Activated naive CD8-positive, alpha-beta T cell treated with anti-CD3 and anti-CD28 coated beads, Interleukin-2, amount 50 U/mL, for 16 hours (primary cell): Measurements from ENCODE around the gene HTRA1.

Experiments
- DNase-seq: peaks from one replicate; pipeline ENCODE4 v3.0.0-alpha.2; 2020; ENCODE audit warnings: low read depth, low spot score

The HTRA1 gene

GRCh38 chr10:122494173-122494820 lies 32.9 kb downstream of the HTRA1 start:
- no peak for DNase-seq

DNA sequence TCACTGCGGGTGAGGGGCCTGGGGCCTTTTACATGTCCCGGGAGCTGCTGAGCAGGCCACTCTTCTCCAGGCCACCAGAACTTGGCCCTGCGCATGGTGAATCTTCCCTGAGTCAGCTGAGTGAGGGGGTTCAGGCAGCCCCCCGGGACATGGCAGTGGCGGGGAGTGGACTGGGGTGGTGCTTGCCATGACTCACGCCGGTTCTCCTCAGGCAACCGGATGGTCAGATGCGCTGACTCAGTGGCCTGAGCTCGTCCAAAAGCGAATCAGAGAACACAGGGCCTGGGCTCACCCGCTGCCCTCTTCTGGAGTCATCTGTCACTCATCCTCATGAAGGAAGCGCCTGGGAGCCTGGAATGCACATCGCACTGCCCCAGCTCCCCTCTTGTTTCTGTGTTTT lies 33.5 kb downstream of the HTRA1 start:
- no peak for DNase-seq

DNA sequence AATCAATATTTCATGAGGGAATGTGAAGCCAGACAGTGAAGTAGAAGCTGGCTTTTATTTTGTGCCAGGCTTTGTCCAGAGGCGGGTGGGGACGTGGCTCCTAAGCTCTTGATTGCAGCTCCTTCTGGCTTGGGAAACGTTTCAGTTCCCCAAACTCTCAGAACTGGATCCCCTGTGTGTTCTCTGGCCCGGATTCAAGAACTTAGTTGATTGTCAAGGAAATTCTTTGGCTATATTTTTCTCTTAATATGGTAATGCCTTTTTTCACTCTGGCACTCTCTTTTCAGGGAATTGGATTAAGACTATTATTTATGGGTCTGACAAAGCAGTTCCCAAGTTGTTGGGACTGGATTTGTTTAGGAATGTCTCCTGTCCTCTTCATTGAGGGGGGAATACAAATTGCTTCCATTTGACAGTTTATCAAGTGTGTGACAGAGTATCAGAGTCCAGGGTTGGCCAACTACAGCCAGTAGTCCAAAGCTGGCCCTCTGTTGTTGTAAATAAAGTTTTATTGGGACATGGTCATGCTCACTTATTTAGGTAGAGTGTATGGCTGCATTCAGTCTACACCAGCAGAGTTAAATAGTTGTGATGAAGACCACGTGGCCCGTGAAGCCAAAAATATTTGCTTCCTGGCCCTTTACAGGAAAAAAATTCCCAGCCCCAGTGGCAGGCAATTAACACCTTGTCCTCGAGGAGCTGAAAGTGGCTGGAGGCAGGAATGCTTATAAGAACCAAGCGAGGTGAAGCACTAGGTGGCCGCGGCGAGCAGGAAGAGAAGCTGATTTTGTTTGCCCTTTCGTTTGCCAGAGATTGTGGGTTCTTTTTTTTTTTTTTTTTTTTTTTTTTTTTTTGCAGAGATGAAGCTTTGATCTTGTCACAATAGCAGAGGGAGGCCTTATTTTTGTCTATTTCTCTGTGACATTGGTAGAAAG lies 34.3 kb downstream of the HTRA1 start:
- DNase-seq, result no peak

DNA sequence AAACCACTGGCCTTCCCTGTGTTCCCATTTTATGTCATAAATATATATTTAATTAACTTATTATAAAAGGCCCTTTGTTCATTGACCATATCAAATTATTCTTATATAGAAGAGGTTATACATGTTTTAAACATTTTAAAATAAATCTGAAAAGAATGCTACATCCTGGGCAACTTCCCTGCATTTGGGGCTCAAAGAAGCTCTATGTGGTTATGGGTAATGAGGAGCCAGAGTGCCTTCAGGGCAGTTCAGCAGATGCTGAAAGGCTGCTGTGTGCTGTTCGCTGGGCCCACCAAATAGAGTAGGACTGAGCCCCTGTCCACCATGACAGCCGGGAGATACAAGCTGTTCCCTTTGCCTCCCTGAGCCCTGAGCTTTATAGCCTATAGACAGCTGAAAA lies 35.9 kb downstream of the HTRA1 start:
- no peak for DNase-seq

GRCh38 chr10:122498521-122498920 lies 37.2 kb downstream of the HTRA1 start:
- no peak for DNase-seq

- no peak for DNase-seq
These were observed 37.7 kb downstream of the HTRA1 start for GRCh38 chr10:122499012-122499411.

DNA sequence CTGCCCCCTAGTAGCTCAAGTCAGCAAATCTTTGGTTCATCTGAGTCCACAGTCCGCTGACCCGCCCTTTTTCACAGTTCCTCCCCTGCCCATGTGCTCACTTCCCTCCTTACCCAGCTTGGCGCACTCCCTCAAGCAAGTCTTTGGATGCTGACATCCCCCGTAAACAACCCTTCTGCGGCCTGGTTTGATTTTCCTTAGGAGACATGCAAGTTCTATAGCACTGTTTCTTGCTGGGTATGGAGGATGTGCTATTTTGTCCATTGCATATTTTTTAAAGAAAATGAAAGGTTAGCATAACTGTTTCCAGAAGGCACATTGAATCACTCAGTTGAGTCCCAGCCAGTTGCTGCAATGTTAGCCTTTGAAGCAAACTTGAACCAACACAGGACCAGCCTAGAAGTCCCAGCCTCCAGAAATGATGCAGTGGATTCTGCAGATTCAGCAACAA lies 38.2 kb downstream of the HTRA1 start:
- DNase-seq, result no peak

DNA sequence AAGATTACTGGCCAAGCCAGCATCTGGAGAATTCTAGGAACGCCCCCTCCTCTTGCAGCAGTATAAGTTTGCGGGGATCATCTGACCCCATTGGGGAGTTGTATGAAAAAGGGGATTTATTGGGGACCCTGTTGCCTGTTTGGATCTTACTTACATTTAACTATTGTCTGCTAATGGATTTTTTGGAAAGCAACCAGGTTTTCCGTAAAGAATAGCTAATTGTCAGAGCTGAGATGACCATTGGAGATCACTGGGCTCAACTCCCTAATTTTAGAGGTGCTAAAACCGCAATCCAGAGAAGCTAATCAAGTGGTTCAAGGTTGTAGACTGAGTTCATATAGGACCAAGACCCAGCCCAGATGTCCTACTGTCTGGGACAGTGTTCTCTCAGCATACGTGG lies 38.8 kb downstream of the HTRA1 start:
- DNase-seq, result no peak

DNA sequence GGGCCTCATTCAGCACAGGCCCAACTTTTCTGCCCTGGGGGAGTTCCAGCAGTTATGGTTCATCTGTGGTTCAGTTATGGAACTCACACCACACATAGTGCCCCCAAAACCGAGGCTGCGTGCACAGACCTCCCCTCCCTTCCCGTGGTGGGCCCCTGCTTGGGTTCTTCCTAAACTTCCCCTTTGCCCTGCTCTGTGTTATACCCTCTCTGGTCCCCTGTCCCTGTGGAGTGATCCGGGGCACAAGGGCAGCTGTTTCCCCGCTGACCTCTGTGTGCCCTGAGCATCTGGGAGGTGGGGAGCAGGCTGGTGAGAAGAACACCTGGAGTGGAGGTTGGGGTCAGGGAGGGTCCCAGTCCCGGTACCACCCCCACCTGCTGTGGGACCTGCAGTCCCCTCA lies 39.4 kb downstream of the HTRA1 start:
- DNase-seq, result no peak

- DNase-seq, result no peak
These were observed 41.7 kb downstream of the HTRA1 start for GRCh38 chr10:122503012-122503411.

- DNase-seq, result no peak
These were observed 42.7 kb downstream of the HTRA1 start for GRCh38 chr10:122503886-122504609.

DNA sequence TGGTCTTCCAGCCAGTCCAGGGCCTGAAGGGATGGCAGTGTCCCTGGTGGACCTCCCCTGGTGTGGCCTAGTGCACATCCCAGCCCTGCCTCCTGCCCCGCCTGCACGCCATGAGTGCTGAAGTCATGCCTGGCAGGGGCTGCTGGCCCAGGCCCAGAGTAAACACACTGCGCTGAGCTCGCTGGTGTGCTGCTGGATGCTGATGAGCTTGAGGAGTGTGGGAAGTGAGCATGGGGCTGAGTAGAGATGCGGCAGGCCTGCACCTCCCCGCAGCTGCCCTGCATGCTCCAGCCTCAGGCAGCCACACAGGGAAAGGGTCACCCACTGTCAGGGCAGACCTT lies 43.2 kb downstream of the HTRA1 start:
- no peak for DNase-seq

- DNase-seq, result no peak
These were observed 43.7 kb downstream of the HTRA1 start for GRCh38 chr10:122505011-122505410.

DNA sequence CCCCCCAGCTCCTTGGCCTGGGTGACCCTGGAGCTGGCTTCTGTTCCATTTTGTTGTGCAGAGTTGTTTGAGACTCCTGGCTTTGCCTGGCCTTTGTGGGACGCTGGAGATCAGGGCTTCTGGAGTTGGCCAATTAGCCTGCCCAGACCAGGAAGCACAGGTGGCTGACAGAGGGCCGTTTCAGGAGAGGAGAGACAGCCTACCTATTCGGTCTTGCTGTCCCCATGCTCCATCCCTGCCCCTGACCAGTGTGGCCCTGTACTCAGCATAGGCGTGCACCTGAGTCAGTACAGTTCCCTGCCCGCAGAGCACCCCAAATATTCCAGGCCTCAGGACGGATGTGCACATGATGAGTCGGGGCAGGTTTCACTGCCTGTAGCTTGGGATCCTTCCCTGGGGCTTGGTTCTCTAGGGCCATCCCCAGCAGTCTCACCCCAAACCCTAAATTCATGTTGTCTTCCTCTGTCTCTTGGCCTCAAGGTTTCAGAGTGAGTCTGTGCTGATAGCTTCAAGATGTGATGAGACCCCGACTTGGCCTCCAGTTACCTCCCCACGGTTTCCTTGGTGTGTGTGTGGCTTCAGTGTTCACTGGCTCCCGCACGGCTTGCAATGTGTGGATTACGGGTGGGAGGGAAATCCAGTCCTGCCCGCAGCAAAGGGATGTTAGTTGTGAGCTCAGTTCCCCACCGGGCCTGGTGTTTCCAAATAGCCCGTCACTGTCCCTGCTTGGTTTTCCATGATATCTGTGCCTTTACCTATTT lies 44.7 kb downstream of the HTRA1 start:
- no peak for DNase-seq

- DNase-seq, result no peak
These were observed 46.3 kb downstream of the HTRA1 start for GRCh38 chr10:122507616-122508015.

GRCh38 chr10:122508021-122508420 lies 46.7 kb downstream of the HTRA1 start:
- DNase-seq, result no peak

GRCh38 chr10:122509323-122509722 lies 48.0 kb downstream of the HTRA1 start:
- no peak for DNase-seq

GRCh38 chr10:122510326-122510725 lies 49.0 kb downstream of the HTRA1 start:
- no peak for DNase-seq

DNA sequence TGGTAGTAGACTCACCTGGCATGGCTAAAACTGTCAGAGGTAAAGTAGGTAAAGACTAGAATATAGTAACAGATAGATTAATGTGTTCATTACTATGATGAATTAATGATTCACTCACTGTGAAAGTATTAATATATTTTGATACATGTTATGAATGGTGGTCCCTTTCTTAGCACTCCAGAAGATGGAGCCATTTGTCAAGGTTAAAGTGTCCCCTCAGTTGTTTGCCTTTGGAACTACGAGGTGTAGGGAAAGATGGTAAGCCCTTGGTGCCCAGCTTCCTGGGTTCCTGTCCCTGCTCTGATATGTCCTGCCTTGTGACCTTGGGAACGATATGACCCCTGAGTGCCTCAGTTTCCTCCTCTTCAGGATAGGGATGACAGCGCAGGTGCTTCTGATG lies 49.4 kb downstream of the HTRA1 start:
- no peak for DNase-seq

DNA sequence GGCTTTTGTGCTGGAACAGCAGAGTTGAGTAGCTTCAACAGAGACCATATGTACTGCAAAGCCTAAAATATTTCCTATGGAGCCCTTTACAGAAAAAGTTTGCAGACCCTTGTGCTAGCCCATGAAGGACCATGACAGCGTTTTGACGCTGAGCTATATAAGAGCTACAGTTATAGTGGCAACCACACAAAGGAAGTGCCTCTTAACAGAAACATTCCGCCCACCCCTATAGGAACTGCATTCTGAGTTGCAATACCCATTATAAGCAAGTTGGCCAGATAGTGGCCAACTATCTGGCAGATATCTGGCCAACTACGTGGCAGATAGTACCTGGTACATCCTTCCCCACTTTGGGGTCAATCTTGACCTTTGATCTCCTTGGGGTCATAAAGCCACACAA lies 51.7 kb downstream of the HTRA1 start:
- no peak for DNase-seq

- DNase-seq, result no peak
These were observed 52.9 kb downstream of the HTRA1 start for GRCh38 chr10:122514045-122514840.
